Sigmoid colon (tissue), 4 donors: ENCODE data around the gene CNRIP1.

ENCODE experiments used
- EP300 ChIP-seq, 4 donors: sonication (generic); formaldehyde crosslinking; IDR thresholded peaks; one replicate each; pipeline ENCODE4 v1.6.1; 2017; ENCODE audit warnings: antibody characterized with exemption in 4 of 4
- POLR2A ChIP-seq, 2 donors: fragments of 450-650 bp; IDR thresholded peaks; one replicate each; pipeline ENCODE4 v1.6.1; 2016; ENCODE audit warnings: antibody characterized with exemption in 2 of 2, mild to moderate bottlenecking in 2 of 2, moderate library complexity in 2 of 2
- TF ChIP-seq, protein P1 (sequence below), 4 experiments: fragments of 450-650 bp in 3 of 4; fragments of 200-600 bp in 1 of 4; IDR thresholded peaks; one replicate each; pipeline ENCODE4 v1.5.1; 2016 to 2019; ENCODE audit warnings: antibody characterized with exemption in 4 of 4, mild to moderate bottlenecking in 3 of 4, moderate library complexity in 2 of 4

DNA sequence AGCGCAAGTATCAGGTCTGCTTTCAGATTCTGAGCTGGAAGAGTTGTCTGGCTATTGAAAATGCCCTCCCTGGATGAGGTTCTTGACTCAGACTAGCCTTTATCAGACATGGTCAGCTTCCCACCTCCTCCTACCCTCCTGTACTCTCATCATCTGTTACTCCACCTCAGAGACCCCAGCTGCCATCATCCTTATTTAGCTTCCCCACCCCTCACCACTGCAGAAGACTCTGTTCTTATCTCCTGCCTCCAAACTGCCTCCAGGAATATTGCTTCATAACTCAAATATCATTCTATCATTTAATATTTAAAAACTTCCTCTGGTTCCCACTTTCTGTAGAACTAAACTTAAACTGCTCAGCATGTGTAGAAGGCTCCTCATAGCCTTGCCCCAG lies 36.3 kb downstream of the CNRIP1 start:
- TF ChIP-seq POLR2A (IDR thresholded peaks at IDR 0.05) (no peak), EP300 (IDR thresholded peaks at IDR 0.05) (no peak)
- TF ChIP-seq, protein P1, sequence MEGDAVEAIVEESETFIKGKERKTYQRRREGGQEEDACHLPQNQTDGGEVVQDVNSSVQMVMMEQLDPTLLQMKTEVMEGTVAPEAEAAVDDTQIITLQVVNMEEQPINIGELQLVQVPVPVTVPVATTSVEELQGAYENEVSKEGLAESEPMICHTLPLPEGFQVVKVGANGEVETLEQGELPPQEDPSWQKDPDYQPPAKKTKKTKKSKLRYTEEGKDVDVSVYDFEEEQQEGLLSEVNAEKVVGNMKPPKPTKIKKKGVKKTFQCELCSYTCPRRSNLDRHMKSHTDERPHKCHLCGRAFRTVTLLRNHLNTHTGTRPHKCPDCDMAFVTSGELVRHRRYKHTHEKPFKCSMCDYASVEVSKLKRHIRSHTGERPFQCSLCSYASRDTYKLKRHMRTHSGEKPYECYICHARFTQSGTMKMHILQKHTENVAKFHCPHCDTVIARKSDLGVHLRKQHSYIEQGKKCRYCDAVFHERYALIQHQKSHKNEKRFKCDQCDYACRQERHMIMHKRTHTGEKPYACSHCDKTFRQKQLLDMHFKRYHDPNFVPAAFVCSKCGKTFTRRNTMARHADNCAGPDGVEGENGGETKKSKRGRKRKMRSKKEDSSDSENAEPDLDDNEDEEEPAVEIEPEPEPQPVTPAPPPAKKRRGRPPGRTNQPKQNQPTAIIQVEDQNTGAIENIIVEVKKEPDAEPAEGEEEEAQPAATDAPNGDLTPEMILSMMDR (IDR thresholded peaks at IDR 0.05) = no peak
